Thyroid gland (tissue), 4 donors: ENCODE measurements around the gene MPP2. TPM values are rescaled to one million over a fixed set of nuclear protein-coding genes. Genes with fewer than 3 reads are reported as not detected.

Source experiments
- DNase-seq, 2 donors: peaks; one replicate each; pipeline ENCODE4 v3.0.0-alpha.2; 2019
- H3K27ac ChIP-seq, 3 donors: fragments of 200-600 bp; sonication (generic); 1 replicate in 2 of 3; 2 replicates in 1 of 3; pipeline ENCODE4 v1.5.1; 2016 to 2019; ENCODE audit warnings: mild to moderate bottlenecking in 1 of 3, moderate library complexity in 1 of 3
- H3K27me3 ChIP-seq: fragments of 200-600 bp; sonication (generic); one replicate; pipeline ENCODE4 v1.5.1; 2019
- H3K36me3 ChIP-seq, 2 donors: fragments of 200-600 bp; sonication (generic); one replicate each; pipeline ENCODE4 v1.5.1; 2016 to 2019
- H3K4me1 ChIP-seq, 2 donors: fragments of 200-600 bp; sonication (generic); one replicate each; pipeline ENCODE4 v1.5.1; 2017 to 2019
- H3K4me3 ChIP-seq, 3 donors: fragments of 200-600 bp; sonication (generic); replicated peaks in 1 of 3; 1 replicate in 2 of 3; 2 replicates in 1 of 3; pipeline ENCODE4 v1.5.1; 2016; ENCODE audit warnings: mild to moderate bottlenecking in 1 of 3
- H3K9me3 ChIP-seq: fragments of 200-600 bp; sonication (generic); one replicate; pipeline ENCODE4 v1.5.1; 2017
- CTCF ChIP-seq, 6 experiments: fragments of 200-600 bp in 3 of 6; fragments of 450-650 bp in 3 of 6; sonication (generic) in 3 of 6; IDR thresholded peaks; one replicate each; pipeline ENCODE4 v1.5.1; 2016 to 2019; ENCODE audit warnings: antibody characterized with exemption in 6 of 6, mild to moderate bottlenecking in 2 of 6, inconsistent platforms in 1 of 6, moderate library complexity in 1 of 6
- POLR2A ChIP-seq, 2 donors: fragments of 450-650 bp; IDR thresholded peaks; one replicate each; pipeline ENCODE4 v1.6.1; 2017; ENCODE audit warnings: antibody characterized with exemption in 2 of 2, mild to moderate bottlenecking in 2 of 2, moderate library complexity in 1 of 2
- WGBS, 2 donors: methylation state at CpG; one replicate each; pipeline ENCODE4 v1.1.5; 2017; 5-methylcytosine and 5-hydroxymethylcytosine counted together
- intact Hi-C: fragments of 100-400 bp; cut with DNase I; formaldehyde crosslinking; loops from one replicate; pipeline ENCODE4 v1.15.1; 2023
- total RNA-seq, 4 donors: library from RNA; depleted of rRNA; stranded (reverse); fragments of >200 nt; gene quantifications; one replicate each; pipeline ENCODE4 v1.2.3, GENCODE V29; 2016

Gene MPP2
- total RNA-seq, 4 donors from 2014 or later, result 6.5 to 30.8 (median 9.0) TPM

- no peak for TF ChIP-seq POLR2A (IDR thresholded peaks at IDR 0.05)
- TF ChIP-seq CTCF (IDR thresholded peaks at IDR 0.05), result no peak
- Histone ChIP-seq H3K4me3 (no peak overlapping the region), H3K36me3 (no peaks in the 10 kb centered on the region), H3K9me3 (no peaks in the 10 kb centered on the region), H3K4me1 (peaks cover 0 to 9% of the 10 kb centered on the region in 2 donors), H3K27me3 (no peaks in the 10 kb centered on the region), H3K27ac (no peak overlapping the region)
- intact Hi-C loops, result no loop called here
- DNase-seq, result no peak
- WGBS, 2 donors, result 83 to 84% methylated on average over 9 to 12 of the region's 12 CpGs
These were observed 47.1 kb downstream of the MPP2 start for GRCh38 chr17:43860077-43860725.

GRCh38 chr17:43857957-43858600 is 49.3 kb downstream of the MPP2 start:
- intact Hi-C loops, result loop anchor here (10.0 kb wide), 1 partner anchor 163 kb away; no protein-coding TSS in a partner anchor
- TF ChIP-seq POLR2A (IDR thresholded peaks at IDR 0.05) (no peak), CTCF (IDR thresholded peaks at IDR 0.05) (no peak)
- Histone ChIP-seq H3K36me3 (no peaks in the 10 kb centered on the region), H3K4me3 (no peak overlapping the region), H3K27me3 (no peaks in the 10 kb centered on the region), H3K27ac (no peak overlapping the region), H3K9me3 (no peaks in the 10 kb centered on the region), H3K4me1 (peaks cover 0 to 9% of the 10 kb centered on the region in 2 donors)
- 68% methylated on average over 6 to 12 of the region's 12 CpGs for WGBS, 2 donors
- no peak for DNase-seq

- TF ChIP-seq POLR2A (IDR thresholded peaks at IDR 0.05) (no peak), CTCF (IDR thresholded peaks at IDR 0.05) (no peak)
- no peak overlapping the region for H3K4me3 ChIP-seq
- no peak for DNase-seq
- no peaks in the 10 kb centered on the region for H3K36me3 ChIP-seq
- no peaks in the 10 kb centered on the region for H3K9me3 ChIP-seq
- intact Hi-C loops, result loop anchor here (10.0 kb wide), 1 partner anchor 162 kb away; no protein-coding TSS in a partner anchor
- H3K27ac ChIP-seq, result no peak overlapping the region
- H3K27me3 ChIP-seq, result no peaks in the 10 kb centered on the region
- H3K4me1 ChIP-seq, result peaks cover 0 to 9% of the 10 kb centered on the region in 2 donors
- 94 to 96% methylated on average over 5 of the region's 5 CpGs for WGBS, 2 donors
These were observed 50.2 kb downstream of the MPP2 start for GRCh38 chr17:43857141-43857540.

GRCh38 chr17:43856141-43856540 is 51.2 kb downstream of the MPP2 start:
- DNase-seq, result no peak
- Histone ChIP-seq H3K4me3 (no peak overlapping the region), H3K27me3 (no peaks in the 10 kb centered on the region), H3K36me3 (no peaks in the 10 kb centered on the region), H3K4me1 (peaks cover 0 to 8% of the 10 kb centered on the region in 2 donors), H3K27ac (no peak overlapping the region), H3K9me3 (no peaks in the 10 kb centered on the region)
- WGBS, 2 donors, result 82 to 83% methylated on average over 3 of the region's 3 CpGs
- intact Hi-C loops, result loop anchor here (10.0 kb wide), 1 partner anchor 161 kb away; no protein-coding TSS in a partner anchor
- TF ChIP-seq CTCF (IDR thresholded peaks at IDR 0.05), result no peak

GRCh38 chr17:43855061-43855460 is 52.3 kb downstream of the MPP2 start:
- H3K4me3 ChIP-seq, result no peak overlapping the region
- intact Hi-C loops, result loop anchor here (10.0 kb wide), 1 partner anchor 160 kb away; no protein-coding TSS in a partner anchor
- H3K36me3 ChIP-seq, result no peaks in the 10 kb centered on the region
- 90 to 97% methylated on average over 5 to 9 of the region's 9 CpGs for WGBS, 2 donors
- peaks cover 0 to 2% of the 10 kb centered on the region in 2 donors for H3K4me1 ChIP-seq
- no peak for DNase-seq
- H3K27ac ChIP-seq, result no peak overlapping the region
- no peaks in the 10 kb centered on the region for H3K9me3 ChIP-seq
- no peaks in the 10 kb centered on the region for H3K27me3 ChIP-seq
- TF ChIP-seq CTCF (IDR thresholded peaks at IDR 0.05) (no peak), POLR2A (IDR thresholded peaks at IDR 0.05) (no peak)
